Neuronal stem cell (in vitro differentiated cells): ENCODE measurements around the gene PDCD1.
A peak's percentile ranks its signal among the peaks of the same experiment; 100 is the strongest.

Source experiments
- DNase-seq: peaks from one replicate; pipeline ENCODE4 v3.0.0-alpha.2; 2013; ENCODE audit warnings: low spot score
- H2AFZ ChIP-seq: one replicate; pipeline ENCODE4 v1.6.1; 2013; ENCODE audit warnings: mild to moderate bottlenecking, low read length, inconsistent platforms
- H2AK5ac ChIP-seq: 2 replicates; pipeline ENCODE4 v1.6.1; 2013; ENCODE audit warnings: low read depth, mild to moderate bottlenecking, inconsistent platforms, low read length, moderate library complexity, mixed read lengths
- H2BK120ac ChIP-seq: 2 replicates; pipeline ENCODE4 v1.6.1; 2013; ENCODE audit warnings: low read depth, mild to moderate bottlenecking, inconsistent platforms, low read length, moderate library complexity, mixed read lengths
- H2BK12ac ChIP-seq: one replicate; pipeline ENCODE4 v1.6.1; 2013; ENCODE audit warnings: low read length, inconsistent platforms
- H2BK15ac ChIP-seq: 2 replicates; pipeline ENCODE4 v1.6.1; 2013; ENCODE audit warnings: mild to moderate bottlenecking, low read length, inconsistent platforms, mixed read lengths
- H2BK5ac ChIP-seq: one replicate; pipeline ENCODE4 v1.6.1; 2013; ENCODE audit warnings: inconsistent platforms, mild to moderate bottlenecking, low read length, moderate library complexity
- H3K14ac ChIP-seq: one replicate; pipeline ENCODE4 v1.6.1; 2013; ENCODE audit warnings: low read length, inconsistent platforms
- H3K18ac ChIP-seq: 2 replicates; pipeline ENCODE4 v1.6.1; 2013; ENCODE audit warnings: low read length, inconsistent platforms
- H3K23ac ChIP-seq: 2 replicates; pipeline ENCODE4 v1.6.1; 2013; ENCODE audit warnings: low read depth, mild to moderate bottlenecking, mixed read lengths, low read length, inconsistent platforms; ENCODE audit not compliant: poor library complexity
- H3K27ac ChIP-seq: replicated peaks from 3 replicates; pipeline ENCODE4 v1.5.1; 2013; ENCODE audit warnings: low read length, inconsistent platforms
- H3K27me3 ChIP-seq, 3 experiments: 2 replicates each; pipeline ENCODE4 v1.6.1; 2013; ENCODE audit warnings: low read length in 3 of 3, mild to moderate bottlenecking in 2 of 3, inconsistent platforms in 1 of 3, low read depth in 1 of 3, mixed read lengths in 1 of 3, moderate library complexity in 1 of 3; ENCODE audit not compliant: control insufficient read depth in 3 of 3, insufficient read depth in 3 of 3
- H3K36me3 ChIP-seq, 2 donors: replicated peaks in 1 of 2; 2 replicates each; pipeline ENCODE4 v1.6.1; 2013; ENCODE audit warnings: low read length in 2 of 2; ENCODE audit not compliant: control insufficient read depth in 2 of 2, insufficient read depth in 2 of 2
- H3K4ac ChIP-seq: 2 replicates; pipeline ENCODE4 v1.6.1; 2013; ENCODE audit warnings: inconsistent platforms, mild to moderate bottlenecking, low read length, moderate library complexity
- H3K4me1 ChIP-seq, 2 donors: 1 replicate in 1 of 2; 2 replicates in 1 of 2; pipeline ENCODE4 v1.6.1; 2013; ENCODE audit warnings: low read length in 2 of 2, low read depth in 1 of 2; ENCODE audit not compliant: control insufficient read depth in 2 of 2, insufficient read depth in 1 of 2
- H3K4me2 ChIP-seq: one replicate; pipeline ENCODE4 v1.6.1; 2013; ENCODE audit warnings: mild to moderate bottlenecking, low read length, inconsistent platforms; ENCODE audit not compliant: insufficient read depth, poor library complexity, severe bottlenecking
- H3K4me3 ChIP-seq, 2 donors: 2 replicates each; pipeline ENCODE4 v1.5.1; 2013; ENCODE audit warnings: low read length in 2 of 2, mild to moderate bottlenecking in 2 of 2, inconsistent platforms in 1 of 2, moderate library complexity in 1 of 2
- H3K79me1 ChIP-seq: one replicate; pipeline ENCODE4 v1.6.1; 2013; ENCODE audit warnings: low read depth, mild to moderate bottlenecking, inconsistent platforms, low read length, moderate library complexity
- H3K9ac ChIP-seq: one replicate; pipeline ENCODE4 v1.6.1; 2013; ENCODE audit warnings: mild to moderate bottlenecking, low read depth, low read length, inconsistent platforms; ENCODE audit not compliant: poor library complexity
- H3K9me3 ChIP-seq, 2 donors: replicated peaks in 1 of 2; 2 replicates each; pipeline versions ENCODE3 to v1.6.1; 2013; ENCODE audit warnings: low read length in 2 of 2, mild to moderate bottlenecking in 2 of 2, inconsistent platforms in 1 of 2, low read depth in 1 of 2, mixed read lengths in 1 of 2, moderate library complexity in 1 of 2; ENCODE audit not compliant: control insufficient read depth in 2 of 2, insufficient read depth in 1 of 2
- H4K8ac ChIP-seq: one replicate; pipeline ENCODE4 v1.6.1; 2013; ENCODE audit warnings: low read depth, mild to moderate bottlenecking, inconsistent platforms, low read length, moderate library complexity
- H4K91ac ChIP-seq: one replicate; pipeline ENCODE4 v1.6.1; 2013; ENCODE audit warnings: low read length, low read depth, mild to moderate bottlenecking, inconsistent platforms; ENCODE audit not compliant: poor library complexity
- WGBS, 2 donors: extraction: QIAGEN DNeasy Blood & Tissue Kit; methylation state at CpG; one replicate each; pipeline ENCODE4 v1.1.7; 2013; ENCODE audit warnings: missing lambda C conversion rate in 2 of 2, mixed read lengths in 1 of 2; ENCODE audit not compliant: insufficient read length in 2 of 2, insufficient replicate concordance in 1 of 2; ENCODE audit errors: extremely low coverage in 2 of 2; 5-methylcytosine and 5-hydroxymethylcytosine counted together

PDCD1 gene

DNA sequence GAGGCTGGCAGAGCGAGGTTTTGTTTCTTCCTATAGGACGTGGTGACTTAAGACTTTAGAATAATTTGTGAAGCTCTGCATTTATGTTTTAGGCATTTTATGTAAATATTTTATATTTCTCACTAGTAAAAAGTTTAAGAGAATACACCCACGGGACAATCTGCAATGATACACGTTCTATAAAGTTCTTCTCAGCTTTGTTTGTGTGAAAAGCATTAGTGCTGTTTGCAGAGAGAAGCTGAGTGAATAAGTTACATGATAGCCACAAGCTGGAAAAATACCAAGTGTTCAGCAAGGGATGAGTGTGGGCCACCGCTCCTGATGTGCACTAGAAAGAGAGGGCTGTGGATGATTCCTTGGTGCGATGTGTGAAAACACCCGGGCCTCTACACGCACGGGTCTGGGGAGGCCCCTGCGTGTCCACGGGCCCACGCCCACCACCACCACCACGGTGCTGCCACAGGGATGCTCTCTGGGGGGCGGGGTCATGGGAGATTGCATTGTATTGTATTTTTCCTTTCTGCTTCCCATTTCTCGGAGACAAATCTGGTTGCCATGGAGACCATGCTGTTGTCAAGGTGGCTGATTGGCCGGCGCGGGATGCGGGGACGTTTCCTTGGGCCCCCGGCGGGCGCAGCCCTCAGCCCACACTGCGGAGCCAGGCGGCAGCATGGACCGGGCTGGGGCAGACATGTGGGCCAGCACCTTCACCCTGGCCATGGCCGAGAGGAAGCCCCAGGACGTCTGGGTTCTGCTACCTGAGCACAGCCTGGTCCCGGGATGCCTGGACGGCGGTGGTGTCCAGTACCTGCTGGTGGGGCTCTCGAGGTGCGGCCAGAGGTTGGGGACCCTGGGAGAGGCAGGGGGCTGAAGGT is 10.6 kb upstream of the PDCD1 start, which contains the start of gene RTP5:
Gene RTP5, plus strand, starts transcription at position 643 of the 875 bp plus-strand sequence. Its CDS starts 28 bp downstream, at position 671.
- Histone ChIP-seq H4K8ac (no peak within 1 kb of the TSS), H3K27me3 (peaks cover 0 to 29% (median 17%) of the 10 kb centered on the region in 3 experiments), H3K9ac (no peak within 1 kb of the TSS), H4K91ac (no peak within 1 kb of the TSS), H2BK120ac (no peak within 1 kb of the TSS), H3K36me3 (peaks cover 0 to 8% of the 10 kb centered on the region in 2 donors), H3K4me1 (peaks cover 0 to 17% of the 10 kb centered on the region in 2 donors), H3K4me2 (no peak within 1 kb of the TSS), H2BK12ac (no peak within 1 kb of the TSS), H3K18ac (peak within 1 kb of the TSS; percentile 65), H2AFZ (no peak within 1 kb of the TSS), H2BK15ac (peak within 1 kb of the TSS; percentile 56), H3K4ac (no peak within 1 kb of the TSS), H3K14ac (no peak within 1 kb of the TSS), H3K79me1 (peaks cover 15% of the 10 kb centered on the region), H3K27ac (no peak within 1 kb of the TSS), H3K9me3 (peaks cover 0 to 19% of the 10 kb centered on the region in 2 donors), H2BK5ac (peak within 1 kb of the TSS; percentile 48), H3K23ac (peak within 1 kb of the TSS; percentile 44), H3K4me3 (no peak within 1 kb of the TSS), H2AK5ac (peak within 1 kb of the TSS; percentile 25)
- no peak for DNase-seq
- WGBS, 2 donors: no CpG with 5 or more reads among the region's 33 CpGs

DNA sequence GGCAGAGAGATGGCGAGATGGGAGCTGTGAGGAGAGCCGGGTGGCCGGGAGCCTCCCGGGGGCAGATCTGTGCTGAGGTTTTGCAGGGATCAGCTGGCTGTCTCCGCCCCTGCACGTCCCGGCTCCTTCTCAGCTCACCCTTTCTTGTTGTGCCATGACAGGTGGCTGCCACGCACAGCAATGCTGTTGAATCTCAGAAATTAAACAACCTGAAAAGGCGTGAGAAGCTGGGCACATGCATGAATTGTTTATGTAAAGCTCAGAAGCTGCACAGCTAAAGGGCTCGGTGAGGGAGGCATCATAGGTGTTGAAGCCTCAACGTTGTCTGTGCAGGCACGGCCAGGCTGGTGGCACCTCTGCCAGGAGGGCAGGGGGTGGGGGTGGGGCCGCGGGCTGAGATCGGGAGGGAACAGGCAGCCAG is 10.0 kb upstream of the PDCD1 start:
- Histone ChIP-seq H2BK120ac (no peak overlapping the region), H3K4me2 (no peak overlapping the region), H3K4me3 (no peak overlapping the region), H2BK12ac (no peak overlapping the region), H3K18ac (no peak overlapping the region), H4K91ac (no peak overlapping the region), H2BK15ac (peak overlapping the region; percentile 10), H3K9ac (no peak overlapping the region), H3K9me3 (peaks cover 0 to 22% of the 10 kb centered on the region in 2 donors), H3K27me3 (peaks cover 0 to 29% (median 17%) of the 10 kb centered on the region in 3 experiments), H2AK5ac (no peak overlapping the region), H2BK5ac (no peak overlapping the region), H3K4ac (no peak overlapping the region), H3K27ac (no peak overlapping the region), H2AFZ (no peak overlapping the region), H3K79me1 (peaks cover 15% of the 10 kb centered on the region), H3K23ac (no peak overlapping the region), H3K4me1 (peaks cover 0 to 17% of the 10 kb centered on the region in 2 donors), H4K8ac (no peak overlapping the region), H3K36me3 (peaks cover 0 to 8% of the 10 kb centered on the region in 2 donors), H3K14ac (no peak overlapping the region)
- no peak for DNase-seq
- WGBS, 2 donors: no CpG with 5 or more reads among the region's 15 CpGs

DNA sequence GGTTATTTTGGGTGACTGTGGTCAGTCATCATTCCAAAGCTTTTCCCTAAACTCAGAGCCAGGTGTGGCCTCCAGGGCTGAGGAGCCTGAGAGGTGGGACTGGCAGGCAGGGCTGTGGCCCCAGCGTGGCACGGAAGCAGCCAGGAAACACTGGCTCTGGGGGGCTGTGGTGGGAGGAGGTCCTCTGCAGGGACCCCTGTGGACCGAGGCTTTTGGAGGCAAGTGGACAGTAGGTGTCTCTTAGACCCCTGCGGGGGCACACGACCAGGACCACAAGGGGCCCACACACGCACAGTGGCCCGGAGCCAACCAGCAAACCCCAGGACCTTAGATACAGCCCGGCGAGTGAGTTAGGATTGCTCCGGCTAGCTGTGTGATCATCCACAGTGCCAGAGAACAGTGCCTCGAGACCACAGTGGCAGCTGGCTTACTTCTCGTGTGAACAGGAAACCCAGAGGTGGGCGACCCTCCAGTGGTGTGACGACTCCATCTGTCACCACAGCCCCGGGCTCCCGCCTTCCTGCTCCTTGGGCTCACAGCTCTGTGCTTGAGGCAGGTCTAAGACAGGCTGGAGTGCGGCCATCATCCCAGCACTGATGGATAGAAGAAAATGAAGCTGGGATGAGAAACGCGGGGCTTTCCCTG is 9.2 kb upstream of the PDCD1 start:
- no peak for DNase-seq
- peaks cover 0 to 29% (median 18%) of the 10 kb centered on the region in 3 experiments for H3K27me3 ChIP-seq
- H2BK15ac ChIP-seq: no peak overlapping the region
- no peak overlapping the region for H4K91ac ChIP-seq
- H3K4me2 ChIP-seq: no peak overlapping the region
- peaks cover 0 to 8% of the 10 kb centered on the region in 2 donors for H3K36me3 ChIP-seq
- H2BK5ac ChIP-seq: no peak overlapping the region
- no peak overlapping the region for H3K9ac ChIP-seq
- H3K23ac ChIP-seq: no peak overlapping the region
- no peak overlapping the region for H2BK12ac ChIP-seq
- no peak overlapping the region for H3K14ac ChIP-seq
- H3K79me1 ChIP-seq: peaks cover 15% of the 10 kb centered on the region
- H3K4ac ChIP-seq: no peak overlapping the region
- no peak overlapping the region for H2AK5ac ChIP-seq
- H2BK120ac ChIP-seq: no peak overlapping the region
- no peak overlapping the region for H4K8ac ChIP-seq
- no peak overlapping the region for H3K27ac ChIP-seq
- H3K4me1 ChIP-seq: peaks cover 0 to 17% of the 10 kb centered on the region in 2 donors
- WGBS, 2 donors: no CpG with 5 or more reads among the region's 19 CpGs
- H2AFZ ChIP-seq: no peak overlapping the region
- H3K18ac ChIP-seq: no peak overlapping the region
- no peak overlapping the region for H3K4me3 ChIP-seq
- H3K9me3 ChIP-seq: peaks cover 0 to 22% of the 10 kb centered on the region in 2 donors
